Measurements from ENCODE around the gene CAPN6.

The CAPN6 gene

DNA sequence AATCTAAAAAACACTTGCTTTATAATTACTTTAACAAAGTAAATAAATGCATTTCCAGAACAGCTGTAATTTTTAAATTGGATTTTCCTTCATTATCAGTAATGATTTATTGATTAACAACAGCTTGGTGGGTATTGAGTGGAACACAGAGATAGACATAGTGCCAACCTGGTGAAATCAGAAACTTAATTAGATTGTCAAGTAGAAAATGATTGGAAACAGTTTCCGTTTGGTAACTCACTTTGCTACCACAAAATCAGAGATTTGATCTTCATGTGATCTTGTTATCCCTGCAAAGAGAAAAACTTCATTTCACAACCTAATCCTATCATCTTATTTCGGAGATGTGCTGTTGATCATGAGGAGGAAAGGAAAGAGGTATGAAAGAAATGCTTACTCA is 70.8 kb downstream of the CAPN6 start:
- DNase-seq, result no peak

Data from GDM1 (cell line).